A549 (cell line): ENCODE results near the gene MITF.

Experiments
- CTCF ChIP-seq: fragments of >200 bp; sonication (Bioruptor Twin); formaldehyde crosslinking; IDR thresholded peaks from 3 replicates; pipeline ENCODE4 v1.5.1; 2016
- HDAC2 ChIP-seq: fragments of 200-600 bp; sonication (generic); IDR thresholded peaks from 2 replicates; pipeline ENCODE4 v1.6.1; 2016
- ZFP36 ChIP-seq: fragments of 450-650 bp; IDR thresholded peaks from 2 replicates; pipeline ENCODE4 v1.6.1; 2014; ENCODE audit warnings: borderline replicate concordance; ENCODE audit not compliant: partially characterized antibody

- TF ChIP-seq HDAC2 (no peak), CTCF (no peak), ZFP36 (no peak)
Observed at GRCh38 chr3:69844706-69845105, 105.4 kb downstream of the MITF start.
